Fibroblast of upper back skin (primary cell): ENCODE measurements around the gene NIPAL4.

Source experiments
- DNase-seq: peaks from one replicate; pipeline ENCODE4 v3.0.0-alpha.2; 2013

NIPAL4 gene

GRCh38 chr5:157518963-157519362, 59.0 kb downstream of the NIPAL4 start:
- peak; percentile 35 for DNase-seq

GRCh38 chr5:157519579-157520253, 59.7 kb downstream of the NIPAL4 start:
- DNase-seq = no peak

- peak; percentile 51 for DNase-seq
These were observed 61.1 kb downstream of the NIPAL4 start for GRCh38 chr5:157520911-157521703.

- DNase-seq = no peak
These were observed 61.7 kb downstream of the NIPAL4 start for GRCh38 chr5:157521704-157522029.

- DNase-seq = no peak
These were observed 64.0 kb downstream of the NIPAL4 start for GRCh38 chr5:157523976-157524375.
